Head of caudate nucleus (tissue), 42 donors: ENCODE data around the gene DTNB.
"Not testable (repeated sequence)": the region's sequence is repeated elsewhere in the genome, so short reads cannot be mapped to it uniquely, and the experiment has no call there.

Experiments
- DNase-seq, 42 donors: peaks; one replicate each; pipeline versions ENCODE4 v3.0.0 to v3.0.0-alpha.2; 2020 to 2021; ENCODE audit warnings: mixed read lengths in 7 of 42
- intact Hi-C: fragments of 100-400 bp; cut with DNase I; formaldehyde crosslinking; loops from one replicate; pipeline ENCODE4 v1.15.0; 2022

DTNB gene

DNA sequence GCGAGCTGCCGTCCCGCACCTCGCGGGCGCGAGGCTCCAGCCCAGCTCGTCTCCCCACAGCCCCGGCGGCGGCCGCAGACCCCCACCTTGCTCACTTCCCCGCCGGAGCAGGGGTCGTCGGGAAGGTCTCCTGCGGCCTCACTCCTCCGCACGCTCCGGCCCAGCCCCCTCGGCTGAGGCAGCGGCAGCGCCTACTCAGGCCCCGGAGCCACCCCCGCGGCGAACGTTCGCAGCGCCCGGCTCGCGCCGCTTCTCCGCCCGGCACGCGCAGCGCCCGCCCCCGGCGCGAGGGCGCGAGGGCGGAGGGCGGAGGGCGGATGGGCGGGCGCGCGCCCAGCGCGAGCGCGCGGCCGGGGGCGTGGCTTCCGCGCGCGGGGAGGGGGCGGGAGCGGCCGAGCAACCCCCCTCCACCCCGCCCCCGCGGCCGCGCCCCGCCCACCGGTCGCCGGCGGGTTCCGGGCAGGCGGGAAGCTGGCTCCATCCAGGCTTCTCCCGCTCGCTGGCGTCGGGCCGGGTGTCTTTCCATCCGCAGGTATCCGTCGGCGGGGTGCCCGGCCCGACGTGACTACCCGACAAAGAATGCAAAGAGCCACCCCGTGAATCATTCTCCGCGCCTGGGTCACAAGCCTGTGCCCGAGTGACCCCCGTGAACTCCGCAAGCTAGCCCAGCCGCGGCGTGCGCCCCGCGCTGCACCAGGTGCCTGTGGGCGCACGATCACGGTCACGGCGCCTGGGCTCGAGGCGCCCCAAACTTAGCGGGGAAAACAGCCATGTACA lies at the start of gene DTNB:
Gene DTNB, minus strand, starts transcription at position 278 of the 777 bp plus-strand sequence. CDS start 20,917 bp downstream, outside the sequence.
- intact Hi-C loops: loop anchor here (10.0 kb wide), 1 partner anchor 69 kb away; no protein-coding TSS in a partner anchor
- DNase-seq: peak; percentile 37 to 87 (median 76)

GRCh38 chr2:25722224-25722623 lies 48.8 kb upstream of the DTNB start:
- DNase-seq: no peak
- intact Hi-C loops: no loop called here

GRCh38 chr2:25720575-25720974 lies 47.2 kb upstream of the DTNB start:
- intact Hi-C loops: no loop called here
- DNase-seq: no peak

DNA sequence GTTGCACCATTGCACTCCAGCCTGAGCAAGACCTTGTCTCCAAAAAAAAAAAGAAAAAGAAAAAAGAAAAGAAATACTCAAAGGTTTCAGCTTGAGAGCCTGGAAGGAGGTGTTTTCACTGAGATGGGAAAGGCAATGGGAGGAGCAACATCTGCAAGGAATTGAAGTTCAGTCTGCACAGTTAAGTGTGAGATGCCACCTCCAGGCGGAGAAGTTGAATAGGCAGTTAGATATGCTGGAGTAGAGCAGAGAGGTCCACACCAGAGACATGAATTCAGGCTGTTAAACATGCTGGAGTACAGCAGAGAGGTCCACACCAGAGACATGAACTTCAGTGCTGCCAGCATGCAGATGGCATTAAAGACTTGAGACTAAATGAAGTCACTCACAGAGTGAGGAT lies 41.4 kb upstream of the DTNB start:
- intact Hi-C loops: no loop called here
- DNase-seq: no peak

- intact Hi-C loops: no loop called here
- no peak for DNase-seq
Observed at GRCh38 chr2:25712455-25712854, 39.1 kb upstream of the DTNB start.

DNA sequence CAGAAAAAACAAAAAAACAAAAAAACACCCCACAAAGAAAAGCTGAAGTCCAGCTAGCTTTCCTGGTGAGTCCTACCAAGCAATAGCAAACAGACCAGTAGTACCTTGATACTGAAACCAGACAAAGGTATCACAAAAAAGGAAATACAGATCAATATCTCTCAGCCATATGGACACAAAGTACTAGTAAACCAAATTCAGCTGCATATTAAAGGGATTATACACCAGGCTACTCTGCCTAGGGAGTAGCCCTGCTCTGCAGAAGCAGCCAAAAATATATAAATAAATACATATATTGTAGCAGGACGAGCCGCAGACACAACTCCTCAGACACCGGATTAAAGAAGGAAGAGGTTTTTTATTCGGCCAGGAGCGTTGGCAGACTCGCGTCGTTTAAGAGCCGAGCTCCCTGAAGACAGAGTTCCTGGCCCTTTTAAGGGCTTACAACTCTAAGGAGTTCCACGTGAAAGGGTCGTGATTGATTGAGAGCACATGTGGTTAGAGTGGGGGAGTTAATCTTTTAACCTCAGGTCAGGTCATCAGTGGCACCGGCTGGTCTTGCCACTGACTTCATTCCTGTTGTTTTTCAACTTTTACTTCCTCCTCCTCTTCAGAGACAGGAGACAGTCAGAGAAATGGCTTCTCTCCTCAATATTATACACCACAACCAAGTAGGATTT lies 38.4 kb upstream of the DTNB start:
- intact Hi-C loops: no loop called here
- DNase-seq: peak in 2 of 42 donors; percentile 10 to 11

DNA sequence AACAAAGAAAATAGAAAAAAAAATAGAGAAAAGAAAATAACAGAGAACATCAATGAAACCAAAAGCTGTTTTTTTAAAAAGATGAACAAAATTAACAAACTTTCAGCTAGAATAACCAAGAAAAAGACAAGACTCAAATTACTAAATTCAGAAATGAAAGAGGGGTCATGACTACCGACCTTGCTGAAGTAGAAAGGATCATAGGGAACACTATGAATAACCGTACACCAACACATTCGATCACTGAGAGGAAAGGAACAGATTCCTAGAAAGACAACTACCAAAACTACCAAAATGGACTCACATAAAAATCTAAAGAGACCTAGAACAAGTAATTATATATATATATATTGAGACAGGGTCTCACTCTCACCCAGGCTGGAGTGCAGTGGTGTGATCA lies 37.4 kb upstream of the DTNB start:
- DNase-seq: no peak
- intact Hi-C loops: no loop called here

DNA sequence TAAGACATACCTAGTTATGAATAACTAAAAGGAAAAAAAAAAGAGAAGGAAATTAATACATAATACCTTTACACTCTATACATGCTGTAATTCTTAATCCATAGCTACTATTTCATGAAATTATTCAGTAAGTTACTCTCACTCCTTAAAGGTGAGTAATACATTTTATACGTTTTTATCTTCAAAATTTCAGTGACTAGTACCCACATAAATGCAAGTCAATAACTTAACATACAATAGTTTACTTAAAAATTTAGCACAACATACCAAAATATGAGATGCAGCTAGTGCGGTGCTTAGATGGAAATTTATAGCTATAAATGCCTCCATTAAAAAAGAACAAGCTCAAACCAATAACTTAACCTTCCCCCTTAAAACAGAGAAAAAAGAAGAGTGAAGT lies 36.0 kb upstream of the DTNB start:
- intact Hi-C loops: no loop called here
- no peak for DNase-seq

- intact Hi-C loops: no loop called here
- no peak for DNase-seq
Observed at GRCh38 chr2:25707927-25708590, 34.7 kb upstream of the DTNB start.

DNA sequence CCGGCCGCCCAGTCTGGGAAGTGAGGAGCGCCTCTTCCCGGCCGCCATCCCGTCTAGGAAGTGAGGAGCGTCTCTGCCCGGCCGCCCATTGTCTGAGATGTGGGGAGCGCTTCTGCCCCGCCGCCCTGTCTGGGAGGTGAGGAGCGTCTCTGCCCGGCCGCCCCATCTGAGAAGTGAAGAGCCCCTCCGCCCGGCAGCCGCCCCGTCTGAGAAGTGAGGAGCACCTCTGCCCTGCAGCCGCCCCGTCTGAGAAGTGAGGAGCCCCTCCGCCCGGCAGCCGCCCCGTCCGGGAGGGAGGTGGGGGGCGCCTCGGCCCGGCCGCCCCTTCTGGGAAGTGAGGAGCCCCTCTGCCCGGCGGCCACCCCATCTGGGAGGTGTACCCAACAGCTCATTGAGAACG lies 32.2 kb upstream of the DTNB start:
- DNase-seq, intact Hi-C loops: not testable (repeated sequence)

DNA sequence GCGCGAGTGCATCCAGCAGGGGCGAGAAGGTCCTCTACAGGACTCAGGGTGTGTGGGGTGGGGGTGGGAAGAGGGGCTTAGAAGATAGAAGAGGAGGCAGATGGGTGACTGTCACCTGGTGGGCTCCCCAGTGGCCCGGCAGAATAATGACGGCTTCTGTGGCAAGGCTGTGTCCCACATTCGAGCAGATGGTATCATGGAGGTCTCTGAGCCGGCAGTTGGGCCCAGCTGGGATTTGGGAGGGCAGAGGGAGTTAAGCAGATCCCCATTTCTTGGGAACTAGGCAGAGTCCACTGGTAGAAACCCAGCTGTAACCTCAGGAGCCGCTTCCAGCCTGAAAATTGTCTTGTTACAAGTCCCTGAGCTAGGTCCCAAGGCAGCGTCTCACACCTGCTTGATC lies 28.4 kb upstream of the DTNB start:
- intact Hi-C loops: loop anchor here (5.0 kb wide), 1 partner anchor 94 kb away; no protein-coding TSS in a partner anchor
- no peak for DNase-seq

DNA sequence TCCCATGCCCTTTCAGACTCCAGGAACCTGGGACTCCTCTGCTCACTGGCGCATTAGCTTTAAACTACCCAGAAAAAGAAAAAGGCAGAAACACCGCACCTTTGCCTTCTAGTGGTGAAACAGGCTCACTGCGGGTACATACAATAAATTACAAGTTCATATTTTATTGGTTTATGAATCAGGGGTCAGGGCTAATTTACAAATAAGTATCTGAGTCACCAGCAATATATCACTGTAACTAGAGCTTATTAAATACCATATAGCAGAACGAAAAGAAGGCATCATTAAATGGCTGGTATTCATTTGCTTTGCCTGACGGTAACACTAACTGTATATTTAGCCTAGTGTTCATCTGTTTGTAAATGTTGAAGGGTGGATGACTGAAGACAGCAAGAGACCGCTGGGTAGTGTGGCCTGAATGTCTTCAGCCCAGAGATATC lies 26.9 kb upstream of the DTNB start:
- intact Hi-C loops: loop anchor here (5.0 kb wide), 1 partner anchor 93 kb away; no protein-coding TSS in a partner anchor
- DNase-seq: peak in 31 of 42 donors; percentile 8 to 75 (median 43)

- intact Hi-C loops: no loop called here
- DNase-seq: no peak
Observed at GRCh38 chr2:25699216-25699615, 25.8 kb upstream of the DTNB start.

DNA sequence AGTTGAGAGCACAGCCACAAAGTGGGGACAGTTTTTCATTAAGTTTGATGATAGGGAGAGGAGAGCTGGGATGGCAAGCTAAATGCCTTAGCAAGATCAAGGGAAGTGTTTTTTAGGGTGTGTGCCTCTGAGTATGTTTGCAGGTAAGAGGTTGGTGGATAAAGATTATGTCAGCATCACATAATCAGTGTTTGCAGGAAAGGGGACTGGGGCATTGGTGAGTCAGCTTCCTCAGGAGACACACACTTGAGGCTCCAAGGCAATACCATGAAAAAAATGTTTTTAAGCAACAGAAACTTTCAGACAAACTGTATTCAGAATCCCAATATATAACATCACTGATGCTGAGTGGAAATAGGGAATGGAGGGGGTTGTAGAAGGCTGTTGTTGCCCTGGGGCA lies 25.4 kb upstream of the DTNB start:
- no peak for DNase-seq
- intact Hi-C loops: no loop called here

DNA sequence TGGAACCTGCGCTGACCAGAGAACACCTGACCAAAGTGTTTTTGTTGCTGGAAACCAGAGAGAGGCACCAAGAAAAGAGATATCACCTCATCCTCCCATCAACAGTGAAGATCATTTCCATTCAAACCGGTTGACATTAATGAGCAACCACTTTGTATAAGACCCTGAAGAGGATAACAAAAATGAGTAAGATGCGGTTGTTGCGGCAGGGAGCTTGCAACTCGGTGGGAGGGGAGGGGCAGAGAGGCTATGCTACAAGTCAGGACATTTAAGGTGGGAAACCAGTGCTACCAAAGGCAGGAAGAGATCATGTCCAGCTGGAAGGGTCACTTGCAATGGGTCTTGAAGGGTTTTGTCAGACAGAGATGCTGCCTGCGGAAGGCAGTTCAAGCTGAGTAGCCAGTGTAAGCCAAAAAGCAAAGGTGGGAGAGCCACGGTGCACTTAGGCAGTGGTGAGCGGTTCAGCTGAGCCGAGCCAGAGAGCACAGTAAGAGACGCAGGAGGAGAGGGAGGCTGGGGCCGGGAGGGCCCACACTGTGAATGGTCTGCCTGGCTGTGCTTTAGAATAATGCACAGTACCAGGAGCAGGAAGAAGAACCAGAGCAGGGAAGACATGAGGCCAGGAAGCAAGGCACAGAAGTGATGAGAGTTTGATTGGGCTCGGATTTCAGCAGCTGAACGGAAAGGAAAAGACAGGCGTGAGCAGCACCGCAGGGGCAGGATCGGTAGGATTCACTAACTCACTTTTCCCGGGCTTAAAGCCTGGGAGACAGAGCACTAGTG lies 24.4 kb upstream of the DTNB start:
- DNase-seq: no peak
- intact Hi-C loops: no loop called here

- intact Hi-C loops: no loop called here
- no peak for DNase-seq
Observed at GRCh38 chr2:25692737-25693445, 19.5 kb upstream of the DTNB start.

- no peak for DNase-seq
- intact Hi-C loops: no loop called here
Observed at GRCh38 chr2:25692143-25692542, 18.8 kb upstream of the DTNB start.

DNA sequence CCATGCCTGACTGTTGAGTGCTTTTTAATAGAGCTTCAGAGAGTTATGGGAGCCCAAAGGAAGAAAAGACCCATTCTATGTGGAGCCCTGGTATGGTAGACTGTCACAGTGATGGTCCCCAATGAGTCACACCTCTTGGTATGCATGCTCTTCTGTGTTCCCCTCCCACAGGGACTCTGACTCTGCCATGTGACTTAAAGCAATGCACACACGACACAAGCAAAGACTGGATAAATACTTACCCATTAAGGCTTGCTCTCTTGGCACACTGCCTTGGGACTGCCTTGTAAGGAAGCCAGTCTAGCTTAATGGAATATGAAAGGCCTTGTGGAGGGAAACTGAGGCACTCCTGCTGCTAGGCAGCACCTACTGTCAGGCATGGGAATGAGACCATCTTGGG lies 16.7 kb upstream of the DTNB start:
- intact Hi-C loops: no loop called here
- DNase-seq: peak in 11 of 42 donors; percentile 6 to 54 (median 27)

GRCh38 chr2:25688236-25688635 lies 14.9 kb upstream of the DTNB start:
- intact Hi-C loops: no loop called here
- no peak for DNase-seq
